ENCODE results near the gene RPS6KB2. TPM values are rescaled to one million over a fixed set of nuclear protein-coding genes. Genes with fewer than 3 reads are reported as not detected.
A peak's percentile ranks its signal among the peaks of the same experiment; 100 is the strongest.
"Not testable (repeated sequence)": the region's sequence is repeated elsewhere in the genome, so short reads cannot be mapped to it uniquely, and the experiment has no call there.

Gene RPS6KB2
- total RNA-seq, 4 donors from 2014 or later = 27.4 to 45.0 (median 30.7) TPM

DNA sequence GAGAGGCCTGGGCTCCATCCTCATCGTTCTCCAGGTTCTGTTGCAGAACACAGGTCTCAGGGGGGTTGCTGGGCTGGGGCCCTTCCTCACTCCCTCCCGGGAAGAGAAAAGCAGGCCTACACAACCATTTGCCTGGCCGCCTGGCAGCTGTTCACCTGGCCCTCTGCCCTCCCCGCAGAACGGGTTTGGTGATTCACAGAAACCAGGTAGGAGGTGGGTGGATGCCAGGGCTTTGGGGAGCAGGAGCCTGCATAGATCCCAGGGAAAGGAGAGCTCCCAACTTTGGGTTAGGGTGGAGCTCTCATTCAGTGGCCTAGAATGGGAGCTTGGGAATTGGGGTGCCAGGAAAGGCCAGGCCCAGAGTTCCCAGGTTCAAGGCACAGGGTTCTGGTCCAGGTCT lies 39.8 kb downstream of the RPS6KB2 start:
- peak; percentile 35 for ATAC-seq (ENCODE audit: low FRiP score)
- TF ChIP-seq, protein P1, sequence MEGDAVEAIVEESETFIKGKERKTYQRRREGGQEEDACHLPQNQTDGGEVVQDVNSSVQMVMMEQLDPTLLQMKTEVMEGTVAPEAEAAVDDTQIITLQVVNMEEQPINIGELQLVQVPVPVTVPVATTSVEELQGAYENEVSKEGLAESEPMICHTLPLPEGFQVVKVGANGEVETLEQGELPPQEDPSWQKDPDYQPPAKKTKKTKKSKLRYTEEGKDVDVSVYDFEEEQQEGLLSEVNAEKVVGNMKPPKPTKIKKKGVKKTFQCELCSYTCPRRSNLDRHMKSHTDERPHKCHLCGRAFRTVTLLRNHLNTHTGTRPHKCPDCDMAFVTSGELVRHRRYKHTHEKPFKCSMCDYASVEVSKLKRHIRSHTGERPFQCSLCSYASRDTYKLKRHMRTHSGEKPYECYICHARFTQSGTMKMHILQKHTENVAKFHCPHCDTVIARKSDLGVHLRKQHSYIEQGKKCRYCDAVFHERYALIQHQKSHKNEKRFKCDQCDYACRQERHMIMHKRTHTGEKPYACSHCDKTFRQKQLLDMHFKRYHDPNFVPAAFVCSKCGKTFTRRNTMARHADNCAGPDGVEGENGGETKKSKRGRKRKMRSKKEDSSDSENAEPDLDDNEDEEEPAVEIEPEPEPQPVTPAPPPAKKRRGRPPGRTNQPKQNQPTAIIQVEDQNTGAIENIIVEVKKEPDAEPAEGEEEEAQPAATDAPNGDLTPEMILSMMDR (IDR thresholded peaks at IDR 0.05) = no peak
- peak; percentile 45 for DNase-seq (ENCODE audit: low spot score)

DNA sequence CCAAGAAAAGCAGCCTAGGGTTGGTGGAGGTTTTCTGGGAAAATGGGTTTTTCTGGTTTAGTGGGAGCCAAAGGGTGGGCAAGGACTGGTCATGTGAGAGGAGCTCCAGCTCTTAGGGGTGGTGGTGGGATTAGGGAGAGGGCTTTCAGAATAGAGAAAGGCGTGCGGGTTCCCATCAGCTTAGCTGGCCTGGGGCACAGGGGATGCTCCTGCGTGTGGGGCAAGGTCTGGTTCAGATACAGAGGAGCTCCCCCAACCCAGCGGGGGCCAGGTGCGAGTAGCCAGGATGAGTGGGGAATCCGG lies 40.1 kb downstream of the RPS6KB2 start:
- DNase-seq (ENCODE audit: low spot score) (no peak), ATAC-seq (ENCODE audit: low FRiP score) (no peak)
- TF ChIP-seq, protein P1 (IDR thresholded peaks at IDR 0.05) = no peak

DNA sequence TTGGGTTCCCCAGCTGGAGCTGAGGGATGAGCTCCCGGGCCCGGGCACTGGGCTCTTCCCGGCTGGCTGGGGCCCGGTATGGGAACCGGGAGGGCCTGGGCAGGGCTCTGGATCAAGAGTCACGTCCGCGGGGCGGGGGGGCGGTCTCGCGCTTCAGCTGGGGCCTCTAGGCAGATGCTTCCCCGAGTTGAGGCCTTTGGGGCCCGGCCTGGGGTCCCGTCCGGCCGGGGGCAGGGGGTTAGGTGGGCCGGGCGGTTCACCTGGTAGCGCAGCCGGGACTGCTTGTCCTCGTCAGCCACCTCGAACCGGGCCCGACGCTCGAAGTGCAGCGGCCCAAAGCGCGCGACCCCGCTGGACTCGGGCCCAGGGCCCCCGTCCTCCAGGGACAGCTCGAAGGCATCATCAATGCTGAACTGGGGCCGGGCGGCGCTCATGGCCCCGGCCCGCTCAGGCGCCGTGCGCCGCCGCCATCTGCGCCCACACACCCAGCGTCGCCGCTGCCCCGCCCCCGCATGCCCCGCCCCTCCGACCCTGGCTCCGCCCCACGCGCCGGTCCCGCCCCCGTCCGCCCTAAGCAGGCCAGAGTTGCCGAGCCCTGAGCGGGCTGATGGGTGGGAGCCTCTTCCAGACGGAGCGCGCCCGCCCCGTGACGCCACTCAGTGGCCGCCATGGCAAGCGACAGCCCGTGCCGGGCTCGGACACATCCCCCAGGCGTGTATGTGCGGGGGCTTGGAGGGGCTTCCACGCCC lies 40.6 kb downstream of the RPS6KB2 start, which contains the start of gene TMEM134:
TSS of gene TMEM134 (minus strand) at position 493 of the 749 bp plus-strand sequence. CDS start at position 434, 59 bp downstream.
- TF ChIP-seq, protein P1 (IDR thresholded peaks at IDR 0.05) = no peak
- peak; percentile 66 for DNase-seq (ENCODE audit: low spot score)
- ATAC-seq (ENCODE audit: low FRiP score) = peak; percentile 84

DNA sequence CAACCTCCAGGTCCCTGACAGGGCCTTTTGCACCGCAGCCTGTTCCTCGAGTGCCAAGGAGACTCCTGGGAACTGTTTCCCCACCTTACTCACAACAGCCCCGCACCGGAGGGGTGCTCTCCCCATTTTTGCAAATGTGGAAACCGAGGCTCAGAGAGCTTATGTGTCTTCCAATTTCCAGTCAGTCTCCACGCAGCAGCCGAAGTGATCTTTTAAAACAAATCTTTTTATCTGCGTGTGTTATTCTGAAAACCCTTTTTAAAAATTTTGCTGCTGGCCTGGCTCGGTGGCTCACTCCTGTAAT lies 41.2 kb downstream of the RPS6KB2 start:
- DNase-seq (ENCODE audit: low spot score) = no peak
- no peak for ATAC-seq (ENCODE audit: low FRiP score)
- TF ChIP-seq, protein P1 (IDR thresholded peaks at IDR 0.05) = no peak

DNA sequence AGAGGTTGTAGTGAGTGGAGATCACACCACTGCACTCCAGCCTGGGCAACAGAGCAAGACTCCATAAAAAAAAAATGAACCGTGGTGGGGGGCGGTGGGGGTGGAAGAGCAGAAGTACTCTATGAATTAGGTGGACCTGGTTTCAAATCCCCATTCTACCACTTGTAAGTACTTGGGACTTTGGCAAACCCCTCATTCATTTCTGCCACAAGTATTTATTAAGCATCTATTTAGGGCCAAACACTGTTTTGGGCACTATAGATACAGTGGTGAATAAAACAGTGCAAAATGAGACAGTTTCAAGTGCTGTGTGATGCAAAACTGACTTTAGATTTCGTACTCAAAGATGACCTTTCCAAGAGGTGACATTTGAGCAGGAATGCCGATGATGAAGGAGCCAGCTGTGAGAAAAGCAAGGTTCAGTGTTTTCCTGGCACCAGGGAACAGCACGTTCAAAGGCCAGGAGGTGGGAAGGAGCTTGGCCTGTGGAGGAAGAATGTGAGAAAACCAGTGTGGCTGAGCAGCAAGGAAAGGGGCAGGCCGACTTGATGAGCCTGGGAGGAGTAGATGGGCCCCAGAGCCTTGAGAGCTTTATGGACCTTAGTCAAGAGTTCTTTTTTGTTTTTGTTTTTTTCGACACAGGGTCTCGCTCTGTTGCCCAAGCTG lies 42.2 kb downstream of the RPS6KB2 start:
- ATAC-seq (ENCODE audit: low FRiP score) (no peak), DNase-seq (ENCODE audit: low spot score) (no peak)
- TF ChIP-seq, protein P1 (IDR thresholded peaks at IDR 0.05) = no peak

DNA sequence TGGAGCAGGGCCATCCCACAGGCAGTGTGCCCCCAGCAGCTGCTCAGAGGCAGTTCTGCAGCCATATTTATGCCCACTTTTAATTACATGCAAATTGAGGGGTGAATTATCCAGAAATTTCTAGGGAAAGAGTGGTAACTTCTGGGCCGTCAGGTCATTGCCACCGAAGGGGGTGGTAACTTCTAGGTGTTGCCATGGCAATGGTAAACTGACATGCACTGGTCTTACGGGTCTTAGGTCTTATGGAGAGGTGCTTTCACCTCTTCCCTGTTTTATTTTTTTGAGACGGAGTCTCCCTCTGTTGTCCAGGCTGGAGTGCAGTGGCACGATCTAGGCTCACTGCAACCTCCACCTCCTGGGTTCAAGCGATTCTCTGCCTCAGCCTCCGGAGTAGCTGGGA lies 44.6 kb downstream of the RPS6KB2 start:
- DNase-seq (ENCODE audit: low spot score) = no peak
- ATAC-seq (ENCODE audit: low FRiP score) = no peak
- TF ChIP-seq, protein P1 (IDR thresholded peaks at IDR 0.05) = no peak

DNA sequence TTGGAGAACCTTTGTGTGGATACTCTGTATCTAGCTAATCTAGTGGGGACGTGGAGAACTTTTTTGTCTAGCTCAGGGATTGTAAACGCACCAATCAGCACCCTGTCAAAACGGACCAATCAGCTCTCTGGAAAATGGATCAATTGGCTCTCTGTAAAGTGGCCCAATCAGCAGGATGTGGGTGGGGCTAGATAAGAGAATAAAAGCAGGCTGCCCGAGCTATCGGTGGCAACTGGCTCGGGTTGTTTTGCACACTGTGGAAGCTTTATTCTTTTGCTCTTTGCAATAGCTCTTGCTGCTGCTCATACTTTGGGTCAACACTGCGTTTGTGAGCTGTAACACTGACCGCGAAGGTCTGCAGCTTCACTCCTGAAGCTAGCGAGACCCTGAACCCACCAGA lies 48.4 kb downstream of the RPS6KB2 start:
- not testable (repeated sequence) for DNase-seq (ENCODE audit: low spot score); ATAC-seq (ENCODE audit: low FRiP score)

DNA sequence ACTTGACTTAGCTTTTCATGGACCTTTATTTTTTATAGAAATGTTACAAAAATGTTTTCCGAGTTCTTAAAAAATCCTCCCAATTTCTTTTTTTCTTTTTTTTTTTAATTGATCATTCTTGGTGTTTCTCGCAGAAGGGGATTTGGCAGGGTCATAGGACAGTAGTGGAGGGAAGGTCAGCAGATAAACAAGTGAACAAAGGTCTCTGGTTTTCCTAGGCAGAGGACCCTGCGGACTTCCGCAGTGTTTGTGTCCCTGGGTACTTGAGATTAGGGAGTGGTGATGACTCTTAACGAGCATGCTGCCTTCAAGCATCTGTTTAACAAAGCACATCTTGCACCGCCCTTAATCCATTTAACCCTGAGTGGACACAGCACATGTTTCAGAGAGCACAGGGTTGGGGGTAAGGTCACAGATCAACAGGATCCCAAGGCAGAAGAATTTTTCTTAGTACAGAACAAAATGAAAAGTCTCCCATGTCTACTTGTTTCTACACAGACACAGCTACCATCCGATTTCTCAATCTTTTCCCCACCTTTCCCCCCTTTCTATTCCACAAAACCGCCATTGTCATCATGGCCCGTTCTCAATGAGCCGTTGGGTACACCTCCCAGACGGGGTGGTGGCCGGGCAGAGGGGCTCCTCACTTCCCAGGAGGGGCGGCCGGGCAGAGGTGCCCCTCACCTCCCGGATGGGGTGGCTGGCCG lies 49.2 kb downstream of the RPS6KB2 start:
- not testable (repeated sequence) for ATAC-seq (ENCODE audit: low FRiP score); DNase-seq (ENCODE audit: low spot score)
